HG03045 (cell line): ENCODE measurements around the gene NT5C1B.
A peak's percentile ranks its signal among the peaks of the same experiment; 100 is the strongest.

Experiments
- ATAC-seq: cut with Tn5 transposase; IDR thresholded peaks from one replicate; pipeline ENCODE4 v1.9.1; 2021; ENCODE audit warnings: mild to moderate bottlenecking, moderate library complexity; ENCODE audit not compliant: unreplicated experiment

Gene NT5C1B

DNA sequence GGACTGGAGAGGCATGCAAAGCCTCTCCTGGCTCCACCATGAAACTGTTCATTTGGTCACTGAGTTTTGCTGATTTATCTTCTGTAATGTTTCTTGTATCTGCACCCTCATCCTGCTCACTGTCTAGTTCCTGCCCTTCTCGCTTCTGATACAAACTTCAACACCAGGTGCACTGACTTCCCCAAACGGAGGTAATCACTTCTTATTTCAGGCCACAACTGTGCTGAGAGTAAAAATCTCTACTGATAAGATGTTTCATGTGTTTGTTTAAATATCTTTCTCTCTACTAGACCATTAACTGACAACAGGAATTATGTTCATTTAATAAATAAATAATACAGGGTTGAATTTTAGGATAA is 10.9 kb upstream of the NT5C1B start:
- ATAC-seq = no peak

DNA sequence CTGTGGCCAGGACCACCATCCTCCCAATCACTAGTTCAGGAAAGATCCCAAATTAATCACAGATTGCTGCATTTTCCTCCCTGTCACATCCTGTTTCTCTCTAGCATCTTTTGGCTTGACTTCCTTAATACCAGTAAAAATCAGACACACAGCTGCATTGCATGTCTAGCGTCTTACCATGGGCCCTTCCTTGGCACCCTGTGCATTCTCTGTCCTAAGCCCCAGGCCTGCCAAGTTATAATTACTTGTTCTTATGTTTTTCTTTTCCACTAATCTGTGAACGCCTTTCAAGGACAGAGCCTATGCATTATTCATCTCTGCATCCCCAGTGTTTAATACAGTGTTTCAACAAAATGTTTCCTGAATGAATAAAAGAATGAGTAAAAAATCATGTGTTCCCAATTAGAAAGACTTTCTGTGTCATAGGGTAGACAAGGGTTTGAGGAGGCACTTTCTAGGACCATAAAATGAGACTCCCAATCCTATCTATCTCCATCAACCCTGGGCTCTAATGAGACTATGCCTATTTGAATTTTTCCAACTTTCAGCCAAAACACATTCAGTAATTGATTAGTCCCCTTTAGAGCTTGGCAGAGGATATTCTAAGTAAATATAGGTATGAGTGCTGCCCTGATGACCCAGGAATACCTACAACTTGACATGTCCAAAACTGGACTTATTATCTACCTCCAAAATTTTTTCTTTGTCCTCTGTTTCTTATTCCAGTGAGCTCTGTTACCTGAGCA is 10.3 kb upstream of the NT5C1B start:
- no peak for ATAC-seq

DNA sequence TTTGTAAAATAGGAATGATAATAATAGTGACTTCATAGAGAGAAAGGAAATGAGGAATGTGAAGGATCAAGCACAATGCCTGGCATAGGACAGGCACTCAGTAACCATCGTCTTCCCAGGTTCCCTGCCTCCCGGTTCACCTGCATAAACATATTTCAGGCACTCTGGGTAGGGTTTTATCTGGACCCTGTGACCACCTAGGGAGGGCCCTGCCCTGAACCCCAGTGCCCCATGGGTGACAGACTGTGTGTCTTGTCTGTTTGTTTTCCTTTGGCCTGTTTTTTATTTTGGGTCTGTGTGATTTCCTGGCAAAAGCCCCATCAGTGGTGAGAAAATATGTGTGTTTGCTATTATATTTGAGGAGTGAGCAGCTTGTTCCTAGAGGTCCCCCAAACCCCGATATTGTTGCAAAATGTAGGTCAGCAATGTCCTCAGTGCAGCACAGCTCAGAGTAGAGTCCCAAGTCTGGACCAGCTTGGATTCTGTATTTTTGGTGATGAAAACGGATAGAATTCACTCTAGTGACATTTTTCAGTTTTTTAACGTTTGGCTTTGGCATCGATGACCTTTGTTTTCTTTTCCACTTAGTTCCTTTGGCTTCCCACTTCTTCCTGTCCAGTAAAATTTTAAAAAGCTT is 9.6 kb upstream of the NT5C1B start:
- ATAC-seq = no peak

DNA sequence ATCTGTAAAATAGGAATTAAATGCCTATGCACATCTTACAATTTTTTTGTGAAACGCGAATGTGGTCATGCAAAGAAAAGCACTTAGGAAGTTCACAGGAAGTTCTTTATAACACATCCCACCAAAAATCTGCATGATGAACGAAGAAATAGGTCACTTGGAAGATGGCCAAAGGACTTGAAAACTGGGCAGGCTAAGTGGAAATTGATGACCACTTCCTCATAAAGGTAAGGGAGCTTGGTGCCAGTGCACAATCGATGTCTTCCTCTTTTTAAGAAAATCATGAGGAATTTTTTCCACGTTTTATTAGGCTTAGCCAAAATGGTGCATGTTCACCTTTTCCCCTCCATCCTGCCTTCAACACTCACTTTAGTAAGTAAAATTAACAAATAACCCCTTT is 8.2 kb upstream of the NT5C1B start:
- ATAC-seq = no peak

DNA sequence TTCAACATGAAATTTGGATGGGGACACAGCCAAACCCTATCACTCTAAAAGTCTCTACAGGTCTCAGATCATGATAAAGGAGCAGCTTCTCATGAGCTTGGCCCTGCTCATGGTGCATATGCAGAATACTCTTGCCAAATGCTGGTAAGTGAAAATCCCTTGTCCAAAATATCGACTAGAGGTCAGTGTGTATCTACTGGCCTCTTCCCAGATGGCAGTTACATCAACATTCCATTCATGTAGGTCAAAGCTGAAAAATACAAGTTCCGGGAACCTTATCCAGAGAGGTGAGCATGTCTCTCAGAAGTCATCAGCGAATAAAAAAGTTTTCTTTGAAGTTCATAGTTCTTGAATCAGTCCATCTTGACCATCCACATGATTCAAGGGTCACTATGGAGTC is 7.6 kb upstream of the NT5C1B start:
- ATAC-seq = no peak

DNA sequence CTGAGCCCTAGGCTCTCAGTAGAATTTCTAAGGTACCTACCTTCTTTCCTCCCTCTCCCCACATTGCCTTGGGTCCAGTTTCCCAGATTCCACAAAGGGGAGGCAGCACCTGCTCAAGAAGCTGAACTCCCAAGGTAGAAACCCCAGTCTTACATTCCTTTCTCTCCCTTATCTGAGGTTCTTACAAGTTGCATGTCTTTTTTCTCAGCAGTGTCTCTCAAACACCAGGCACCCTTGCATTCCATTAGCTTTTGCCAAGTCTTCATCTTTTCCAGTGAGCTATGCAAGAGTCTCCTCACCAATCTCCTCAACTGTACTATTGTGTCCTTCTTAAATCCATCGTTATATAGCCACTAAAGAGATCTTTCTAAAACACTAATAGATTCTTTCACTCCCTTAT is 4.1 kb upstream of the NT5C1B start:
- ATAC-seq = no peak

DNA sequence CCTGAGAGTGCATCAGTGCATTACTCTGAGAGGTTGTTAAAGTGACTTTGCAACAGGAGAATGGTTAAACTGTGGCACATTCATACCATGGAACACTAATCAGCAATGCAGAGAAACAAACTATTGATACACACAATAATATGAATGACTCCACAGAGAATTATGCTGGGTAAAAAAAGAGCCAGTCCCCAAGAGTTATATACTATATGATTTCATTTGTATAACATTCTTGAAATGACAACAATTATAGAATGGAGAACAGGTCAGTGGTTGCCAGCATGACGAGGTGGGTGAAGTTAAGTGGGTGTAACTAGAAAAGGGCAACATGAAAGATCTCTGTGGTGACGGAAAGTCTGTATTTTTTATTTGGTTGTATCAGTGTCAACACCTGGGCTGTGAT is 3.0 kb upstream of the NT5C1B start:
- ATAC-seq = no peak

DNA sequence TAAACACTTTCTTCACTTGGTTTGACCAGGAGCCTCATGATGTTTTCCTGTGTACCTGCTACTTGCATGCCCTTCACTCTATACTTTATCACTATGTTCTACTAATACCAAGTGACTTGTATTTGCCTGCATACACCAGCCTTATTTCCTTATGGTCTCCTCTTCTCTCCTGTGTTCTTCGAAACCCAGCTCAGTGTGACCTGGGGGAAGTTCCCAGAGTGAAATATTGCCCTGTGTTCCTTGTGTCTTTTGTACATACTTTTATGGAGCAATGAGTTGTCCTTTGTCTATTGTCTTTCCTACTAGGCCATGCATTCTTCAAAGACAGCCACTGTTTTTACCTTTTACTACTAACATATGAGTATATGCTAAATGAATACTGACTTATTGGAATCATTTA is 567 bp downstream of the NT5C1B start:
- ATAC-seq = no peak

DNA sequence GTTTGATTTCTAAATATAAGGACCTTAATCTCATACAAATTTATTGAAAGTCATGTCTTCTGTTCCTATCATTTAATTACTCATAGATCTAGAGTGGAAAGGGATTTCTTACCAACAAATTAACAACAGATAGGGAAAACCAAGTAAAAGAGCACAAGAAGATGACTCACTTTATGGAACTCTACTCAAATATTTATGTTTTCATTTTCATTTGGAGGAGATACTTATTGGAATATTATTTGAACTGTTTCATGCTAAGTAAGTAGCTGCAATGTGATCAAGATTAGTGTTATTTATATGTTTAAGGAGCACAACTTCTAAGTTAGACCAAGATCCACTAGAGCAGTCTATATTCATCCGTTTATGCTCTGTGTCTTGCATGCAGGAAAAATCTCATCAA is 1.3 kb downstream of the NT5C1B start:
- no peak for ATAC-seq

DNA sequence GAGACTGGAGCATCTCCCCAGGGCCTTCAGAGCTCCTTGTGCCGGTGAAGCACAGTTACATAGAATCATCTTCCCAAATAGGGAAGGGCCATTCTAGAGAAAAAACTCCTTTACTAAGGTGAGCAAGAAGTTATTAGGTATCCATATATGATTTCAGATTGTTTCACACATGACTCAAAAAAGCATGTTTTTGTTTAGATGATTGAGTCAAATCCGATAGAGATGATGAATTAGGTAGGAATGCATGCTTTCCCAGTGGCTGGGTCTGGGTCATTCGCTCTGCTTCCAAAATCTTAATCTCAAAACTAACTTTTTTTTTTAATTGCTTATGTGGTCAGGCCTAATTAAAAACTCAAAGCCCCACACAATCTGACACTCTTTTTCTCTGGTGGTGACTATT is 3.8 kb downstream of the NT5C1B start:
- no peak for ATAC-seq

DNA sequence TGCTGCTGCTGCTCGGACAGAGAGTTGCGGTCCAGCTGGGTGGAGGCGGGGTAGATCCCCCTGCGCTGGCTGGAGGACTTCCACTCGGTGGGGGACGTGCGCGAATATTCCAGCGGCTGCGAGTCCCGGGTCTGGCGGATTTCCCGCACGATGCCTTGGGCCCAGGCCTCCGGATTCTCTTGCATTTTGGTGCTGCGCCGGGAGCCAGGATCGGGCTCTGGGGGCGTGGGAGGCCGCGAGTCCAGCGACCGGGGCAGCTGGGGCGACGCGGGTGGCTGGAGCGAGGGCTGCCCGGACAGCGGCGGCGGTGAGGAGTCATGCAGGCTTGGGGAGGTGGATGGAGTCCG is 4.8 kb downstream of the NT5C1B start:
- ATAC-seq = no peak

DNA sequence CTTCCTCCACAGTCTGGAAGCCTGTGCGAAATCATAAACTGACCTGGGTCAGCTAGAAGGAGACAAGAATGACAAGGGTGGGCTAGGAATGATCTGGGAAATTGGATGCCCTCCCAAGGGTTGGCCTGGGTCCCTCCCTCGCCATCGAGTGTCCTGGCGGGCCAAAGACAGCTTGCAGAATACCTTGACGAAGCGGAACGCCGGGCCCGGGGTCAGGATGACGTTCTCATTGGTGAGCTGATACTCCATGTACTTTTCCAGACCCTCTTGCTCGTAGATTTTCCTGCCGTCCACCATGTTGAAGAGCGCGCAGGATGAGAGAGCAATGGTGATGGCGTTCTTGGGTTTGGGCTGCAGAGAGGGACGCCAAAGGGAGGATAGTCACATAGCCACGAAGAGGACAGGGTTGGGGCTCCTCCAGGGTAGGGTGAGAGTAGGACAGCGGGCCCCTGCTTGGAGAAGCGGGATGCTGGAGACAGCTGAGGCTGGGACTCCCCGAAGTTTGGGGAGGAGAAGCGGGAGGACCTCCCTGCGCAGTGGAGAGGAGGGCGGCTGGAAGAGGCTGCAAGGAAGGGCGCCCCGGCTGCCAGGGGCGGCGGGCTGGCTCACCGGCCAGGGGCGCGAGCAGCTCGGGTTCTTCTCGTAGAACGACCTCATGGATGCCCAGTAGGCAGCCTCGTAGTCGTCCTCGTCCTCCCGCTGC is 5.3 kb downstream of the NT5C1B start:
- no peak for ATAC-seq

DNA sequence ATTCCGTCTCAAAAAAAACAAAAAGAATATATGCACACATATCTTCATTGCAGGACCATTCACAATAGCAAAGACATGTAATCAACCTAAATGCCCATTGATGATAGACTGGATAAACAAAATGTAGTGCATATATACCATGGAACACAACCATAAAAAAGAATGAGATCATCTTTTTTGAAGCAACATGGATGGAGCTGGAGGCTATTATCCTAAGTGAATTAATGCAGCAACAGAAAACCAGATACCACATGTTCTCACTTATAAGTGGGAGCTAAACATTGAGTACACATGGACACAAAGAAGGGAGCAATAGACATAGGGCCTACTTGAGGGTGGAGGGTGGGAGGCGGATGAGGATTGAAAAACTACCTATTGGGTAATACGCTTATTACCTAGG is 8.8 kb downstream of the NT5C1B start:
- no peak for ATAC-seq

DNA sequence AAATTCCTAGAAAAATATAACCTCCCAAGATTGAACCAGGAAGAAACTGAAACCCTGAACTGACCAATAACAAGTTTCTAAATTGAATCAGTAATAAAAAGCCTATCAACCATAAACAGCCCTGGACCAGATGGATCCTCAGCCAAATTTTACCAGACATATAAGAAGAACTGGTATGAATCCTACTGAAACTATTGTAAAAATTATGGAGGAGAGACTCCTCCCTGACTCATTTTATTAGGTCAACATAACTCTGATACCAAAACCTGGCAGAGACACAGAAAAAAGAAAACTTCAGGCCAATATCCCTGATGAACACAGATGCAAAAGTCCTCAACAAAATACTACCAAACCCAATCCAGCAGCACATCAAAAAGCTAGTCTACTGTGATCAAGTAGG is 11.3 kb downstream of the NT5C1B start:
- no peak for ATAC-seq

DNA sequence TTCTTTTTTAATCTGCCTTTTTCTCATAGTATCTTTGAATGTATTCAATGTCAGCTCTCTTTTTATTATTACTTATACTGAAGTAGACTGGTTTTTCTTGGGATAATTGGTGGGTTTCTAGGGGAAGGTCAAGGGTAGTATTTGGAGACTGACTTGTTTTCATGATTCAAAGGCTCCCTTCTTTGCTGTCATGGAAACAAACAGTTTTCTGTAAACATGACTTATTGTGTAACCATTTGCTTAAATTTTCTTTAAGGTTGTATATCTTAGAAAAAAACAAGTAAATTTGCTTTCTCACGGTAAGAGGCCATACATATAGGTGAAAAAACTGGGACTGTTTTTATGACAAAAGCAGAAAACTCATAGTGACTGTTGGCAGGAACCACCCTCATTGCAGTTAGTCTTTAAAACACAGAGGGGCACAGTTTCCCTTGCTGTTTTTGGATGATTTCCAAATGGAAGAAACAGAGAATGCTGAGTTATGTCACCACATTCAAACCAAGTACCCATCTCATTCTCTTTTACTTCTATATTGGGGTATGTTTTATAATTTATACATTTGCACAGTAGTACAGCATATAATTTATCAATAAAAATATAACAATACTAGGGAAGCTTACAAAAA is 23.1 kb downstream of the NT5C1B start:
- no peak for ATAC-seq

DNA sequence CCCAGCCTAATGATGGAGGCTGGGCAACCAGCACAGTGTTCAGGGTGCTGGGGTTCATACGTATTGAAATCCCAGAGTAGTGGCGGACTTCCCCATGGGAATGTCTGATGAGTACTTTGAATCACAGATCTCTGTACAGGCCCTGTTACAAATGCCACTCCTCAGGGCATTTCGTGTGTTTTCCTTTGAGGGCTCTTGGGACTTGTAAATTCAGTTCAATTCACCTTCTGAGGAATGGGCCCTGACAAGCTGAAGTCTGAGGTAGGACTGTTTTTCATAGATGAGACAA is 28.6 kb downstream of the NT5C1B start:
- no peak for ATAC-seq

DNA sequence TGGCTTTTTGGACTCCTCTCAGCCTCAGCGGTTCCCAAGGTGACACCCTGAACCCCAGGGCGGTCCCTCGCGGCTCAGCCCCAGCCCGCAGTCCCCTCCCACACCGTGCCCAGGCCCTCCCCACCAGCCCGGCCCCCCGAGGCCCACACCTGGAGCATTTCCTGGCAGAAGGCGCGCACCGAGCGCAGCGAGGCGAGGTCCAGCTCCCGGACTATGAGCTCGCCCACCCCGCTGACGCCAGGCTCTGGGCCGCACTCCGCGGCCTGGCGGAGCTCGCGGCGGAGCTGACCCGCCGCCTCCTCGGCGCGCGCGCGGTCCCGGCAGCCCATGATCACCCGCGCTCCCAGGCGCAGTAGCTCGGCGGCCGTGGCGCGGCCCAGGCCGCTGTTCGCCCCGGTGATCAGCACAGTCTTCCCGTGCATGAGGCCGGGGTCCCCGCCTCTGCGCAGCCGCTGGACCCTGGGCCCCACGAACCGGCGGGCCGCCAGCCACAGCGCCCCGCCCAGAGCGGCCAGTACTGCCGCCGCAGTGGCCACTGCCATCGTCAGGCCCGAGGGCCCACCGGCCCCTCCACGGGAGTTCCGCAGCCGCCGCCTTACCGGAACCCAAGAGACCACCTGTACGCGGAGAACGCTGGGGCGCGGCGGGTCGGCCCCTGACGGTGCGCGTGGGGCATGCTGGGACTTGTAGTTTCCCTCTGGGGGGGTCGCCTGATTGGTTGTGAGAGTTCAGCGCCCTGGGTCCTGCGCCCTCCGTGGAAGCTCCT is 29.2 kb downstream of the NT5C1B start, which contains the start of gene RDH14:
Gene RDH14 (minus strand): TSS at position 623 of the 766 bp plus-strand sequence. CDS start 81 bp downstream, at position 542.
- peak; percentile 95 for ATAC-seq

DNA sequence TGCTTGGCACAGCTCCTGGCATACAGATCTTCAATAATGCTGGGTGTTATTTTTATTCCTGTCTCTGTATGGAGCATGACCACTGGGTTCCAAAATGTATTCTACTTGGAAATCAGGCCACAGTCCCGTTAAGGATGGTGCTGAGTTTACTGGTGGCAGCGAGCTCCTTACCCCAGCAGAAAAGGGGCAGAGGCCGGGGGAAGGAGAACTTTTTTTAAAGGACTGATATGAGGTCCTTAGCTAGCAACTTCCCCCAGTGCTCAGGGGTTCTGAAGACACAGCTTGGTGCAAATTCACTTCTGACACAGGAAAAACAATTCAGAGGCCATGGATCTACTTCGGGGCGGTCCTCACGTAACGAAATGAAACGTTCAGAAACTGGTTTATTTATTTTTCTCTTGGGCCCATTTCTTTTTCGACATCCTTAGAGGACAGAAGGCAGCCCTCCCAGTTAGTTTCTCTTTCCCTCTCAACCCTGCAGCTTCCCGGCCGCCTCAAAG is 29.8 kb downstream of the NT5C1B start:
- ATAC-seq = peak; percentile 0

DNA sequence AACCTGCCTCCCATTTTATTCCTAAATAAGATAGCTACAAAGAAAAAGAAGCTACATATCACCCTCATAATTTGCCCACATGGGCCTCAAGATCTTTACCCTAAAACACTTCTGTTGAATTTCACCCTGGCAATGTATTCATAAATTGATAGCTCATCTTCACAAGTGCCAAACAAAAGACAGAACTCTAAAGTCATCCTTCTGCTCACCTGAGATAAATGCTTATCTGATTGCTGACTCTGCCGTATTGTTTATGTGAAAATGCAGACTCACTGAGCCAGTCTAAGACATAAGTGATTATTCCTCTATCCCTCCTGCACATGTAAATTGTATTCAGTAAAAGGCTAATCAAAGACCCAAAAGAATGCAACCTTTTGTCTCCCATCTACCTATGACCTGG is 30.9 kb downstream of the NT5C1B start:
- ATAC-seq = no peak

DNA sequence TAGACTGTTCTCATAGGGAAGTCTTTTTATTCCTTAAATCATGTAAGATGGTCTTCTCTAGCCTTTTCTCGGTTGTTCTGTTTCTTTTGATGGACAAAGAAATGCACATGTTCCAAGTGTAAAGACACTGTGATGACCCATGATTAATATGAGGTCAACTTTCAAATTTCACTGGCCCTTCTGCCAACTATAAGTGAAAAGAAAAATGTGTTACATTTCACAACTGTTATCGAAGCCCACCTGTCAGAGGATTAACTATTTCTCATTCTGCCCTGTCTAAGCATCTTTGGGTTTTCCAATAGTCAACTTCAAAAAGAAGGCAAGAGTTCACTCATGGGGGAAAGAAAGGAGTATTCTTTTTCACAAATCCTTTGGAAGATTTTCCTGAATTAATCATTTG is 32.2 kb downstream of the NT5C1B start:
- no peak for ATAC-seq
